ENCODE results near the gene TGFA.
"Not testable (repeated sequence)": the region's sequence is repeated elsewhere in the genome, so short reads cannot be mapped to it uniquely, and the experiment has no call there.

Gene TGFA

GRCh38 chr2:70496819-70497218 lies 56.8 kb downstream of the TGFA start:
- DNase-seq = peak; percentile 24

DNA sequence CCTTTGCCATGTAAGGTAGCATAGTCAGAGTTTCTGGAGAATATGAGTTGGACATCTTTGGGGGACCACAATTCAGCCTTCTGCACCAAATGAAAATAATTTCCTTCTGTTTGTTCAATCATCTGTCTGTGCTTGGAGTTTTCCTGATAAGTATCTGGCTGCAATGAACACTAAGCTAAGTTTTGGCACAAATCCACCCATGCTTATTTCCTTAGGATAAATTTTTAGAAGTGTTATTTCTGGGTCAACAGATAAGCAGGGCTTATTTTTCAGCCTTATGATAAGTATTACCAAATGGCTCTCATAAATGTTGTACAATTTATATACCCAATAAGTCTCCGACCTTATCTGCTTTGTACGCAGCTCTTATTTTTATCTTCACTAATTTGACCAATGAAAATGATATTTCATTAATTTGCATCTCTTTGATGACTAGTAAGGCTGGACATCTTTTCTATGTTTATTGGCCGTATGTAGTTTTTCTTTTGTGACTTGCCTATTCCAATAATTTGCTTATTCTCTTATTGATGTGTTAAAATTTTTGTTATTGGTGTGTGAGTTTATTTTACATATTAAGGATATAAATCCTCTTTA lies 59.2 kb downstream of the TGFA start:
- no peak for DNase-seq

DNA sequence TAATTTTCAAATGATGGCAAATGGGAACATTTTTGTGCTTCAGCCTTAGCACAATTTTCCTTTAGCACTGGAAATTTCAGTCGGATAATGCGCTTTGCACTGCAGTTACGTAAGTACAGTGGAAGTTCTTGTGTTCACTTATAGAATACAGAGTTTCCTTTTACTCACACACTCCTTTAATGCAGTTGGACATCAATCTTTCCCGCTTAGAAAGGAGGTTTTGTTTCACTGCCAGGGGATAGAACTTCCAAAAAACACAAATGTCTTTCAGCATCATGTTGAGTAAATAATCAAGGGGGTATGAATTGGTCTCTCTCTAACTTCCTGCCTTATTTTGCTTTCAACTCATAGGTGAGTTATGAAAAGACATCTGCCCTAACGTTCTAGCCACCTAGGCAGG lies 63.2 kb downstream of the TGFA start:
- DNase-seq = no peak

- no peak for DNase-seq
Measured at GRCh38 chr2:70489165-70489564, 64.5 kb downstream of the TGFA start.

GRCh38 chr2:70484086-70484485 lies 69.5 kb downstream of the TGFA start:
- DNase-seq = no peak

DNA sequence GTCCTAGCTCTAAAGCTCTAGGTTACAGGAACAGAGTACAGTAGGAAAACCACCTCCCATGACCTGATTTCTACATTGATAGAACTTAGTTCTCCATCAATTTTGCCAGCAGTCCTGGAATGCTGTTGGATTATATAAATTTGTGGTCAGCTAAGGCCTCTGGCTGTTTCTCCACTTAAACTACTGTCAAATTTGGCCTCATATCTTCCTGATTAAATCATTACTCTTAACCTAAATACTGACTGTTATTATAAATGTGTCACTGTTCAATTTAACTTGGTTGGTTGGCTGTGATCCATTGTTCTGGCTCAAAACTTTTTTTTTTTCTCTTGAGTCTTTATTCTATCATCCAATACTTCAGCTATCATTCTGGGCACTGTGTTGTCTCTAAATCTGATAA lies 71.2 kb downstream of the TGFA start:
- DNase-seq = peak; percentile 20

- no peak for DNase-seq
Measured at GRCh38 chr2:70480468-70480867, 73.2 kb downstream of the TGFA start.

DNA sequence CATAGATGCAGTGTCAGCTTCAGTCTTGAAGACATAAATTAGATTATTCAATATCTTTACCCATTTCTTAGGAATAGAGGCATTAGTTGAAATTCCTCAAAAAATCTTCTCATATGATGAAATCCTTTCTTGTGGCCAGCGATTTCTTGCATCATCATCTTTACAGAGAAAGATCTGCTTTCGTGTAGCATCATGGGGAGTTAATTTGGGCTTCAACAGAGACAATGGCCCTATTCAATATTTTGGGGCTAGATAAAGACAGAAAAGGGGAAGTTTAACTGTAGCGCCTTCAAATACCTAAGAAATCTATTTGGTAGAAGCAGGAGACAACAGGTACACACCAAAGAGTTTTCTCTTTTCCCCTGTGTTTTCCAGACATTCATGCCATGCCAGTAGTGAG lies 73.8 kb downstream of the TGFA start:
- no peak for DNase-seq

GRCh38 chr2:70477441-70477844 lies 76.2 kb downstream of the TGFA start:
- DNase-seq = no peak

DNA sequence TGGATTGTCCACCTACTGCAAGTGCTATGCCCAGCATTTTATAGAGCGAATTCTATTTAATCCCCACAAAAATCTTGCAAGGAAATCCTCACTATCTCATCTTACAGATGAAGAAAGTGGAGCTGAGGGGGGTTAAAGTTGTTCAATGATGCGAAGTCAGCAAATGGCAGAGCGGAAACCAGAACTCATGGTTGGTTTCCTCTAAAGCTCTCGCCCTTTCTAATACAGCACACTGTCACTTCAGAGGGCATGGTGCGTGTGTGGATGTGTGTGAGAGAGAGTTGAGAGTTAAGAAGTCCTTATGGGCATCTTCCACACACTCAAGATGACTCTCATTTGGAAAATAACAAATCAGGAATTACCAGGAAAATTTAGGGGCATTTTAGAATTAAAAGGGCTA lies 78.4 kb downstream of the TGFA start:
- DNase-seq = no peak

GRCh38 chr2:70474256-70474848 lies 79.3 kb downstream of the TGFA start:
- no peak for DNase-seq

DNA sequence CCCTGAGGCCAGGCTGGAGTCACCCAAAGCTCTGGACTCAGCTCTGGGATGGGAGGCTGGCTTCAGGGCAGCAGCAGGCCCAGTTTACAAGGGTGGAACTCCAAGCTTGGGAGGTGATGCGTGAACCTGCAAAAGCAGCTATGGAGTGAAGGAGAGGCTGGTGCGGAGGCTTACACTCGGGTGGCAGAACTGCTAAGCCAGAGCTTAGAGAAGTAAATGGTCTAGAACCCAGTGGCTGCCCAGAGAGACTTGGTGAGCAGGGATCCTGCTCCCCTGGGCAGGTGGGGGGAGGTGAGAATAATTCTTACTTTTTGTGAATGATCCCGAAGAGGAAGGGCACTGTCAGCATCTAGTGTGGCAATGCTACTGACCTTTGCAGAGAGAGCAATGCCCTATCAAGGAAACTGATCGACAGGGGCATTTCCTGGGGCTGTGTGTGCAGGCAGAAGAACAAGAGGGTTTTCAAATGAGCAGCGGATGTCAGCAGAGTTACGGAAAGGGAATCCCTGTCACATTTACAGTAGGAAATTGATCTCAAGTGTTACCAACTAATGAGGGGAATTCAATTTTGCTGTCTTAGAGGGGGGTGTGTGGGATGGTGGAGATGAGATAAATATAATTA lies 80.4 kb downstream of the TGFA start:
- no peak for DNase-seq

DNA sequence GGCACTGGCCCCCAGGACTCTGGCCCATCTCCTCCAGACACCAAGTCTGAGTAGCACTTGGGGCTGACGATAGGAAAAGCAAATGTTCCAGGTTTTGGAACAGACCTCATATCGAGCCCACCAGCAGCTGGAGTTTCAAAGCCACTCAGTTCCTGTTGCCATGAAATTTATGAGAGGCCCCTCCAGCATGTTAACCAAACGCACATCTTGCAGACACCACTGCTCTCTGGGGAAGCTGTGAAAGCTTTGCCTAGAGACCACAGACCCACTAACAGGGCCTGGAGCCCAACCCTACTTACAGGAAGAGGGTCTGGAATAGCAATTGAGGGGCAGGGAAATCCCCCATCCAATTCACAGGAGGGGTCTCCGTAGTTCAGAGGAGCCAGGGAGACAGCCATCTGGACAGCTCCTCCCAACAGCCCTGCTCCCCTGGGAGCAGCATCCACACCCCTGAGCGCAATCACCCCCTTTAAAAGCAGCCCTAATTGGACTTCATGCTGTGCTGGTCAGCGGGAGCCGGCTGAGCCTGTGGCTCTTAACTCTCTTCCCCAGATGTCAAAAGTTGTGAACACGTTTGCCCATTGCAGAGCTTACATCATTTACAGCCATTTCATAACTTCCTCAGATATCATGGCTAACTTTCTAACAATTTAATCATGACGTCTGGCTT lies 81.3 kb downstream of the TGFA start:
- no peak for DNase-seq

DNA sequence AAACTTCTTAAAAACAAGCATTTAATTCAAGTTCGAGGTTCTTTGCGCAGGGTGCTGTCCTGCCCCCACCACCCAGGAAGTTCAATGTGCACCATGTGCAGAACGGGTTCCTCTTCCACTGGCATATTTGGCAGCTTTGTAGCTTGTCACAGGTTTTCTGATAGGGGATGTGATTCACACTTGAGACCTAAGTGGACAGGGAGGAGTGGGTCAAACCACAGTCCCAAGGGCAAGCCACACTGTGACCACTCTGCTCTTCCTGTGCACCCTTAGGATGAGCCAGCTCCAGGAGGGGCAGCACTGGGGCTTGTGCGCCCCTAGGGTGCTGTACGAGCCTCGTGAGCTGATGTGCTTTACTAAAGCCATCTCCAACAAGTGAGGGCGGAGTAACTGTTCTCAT lies 82.5 kb downstream of the TGFA start:
- no peak for DNase-seq

DNA sequence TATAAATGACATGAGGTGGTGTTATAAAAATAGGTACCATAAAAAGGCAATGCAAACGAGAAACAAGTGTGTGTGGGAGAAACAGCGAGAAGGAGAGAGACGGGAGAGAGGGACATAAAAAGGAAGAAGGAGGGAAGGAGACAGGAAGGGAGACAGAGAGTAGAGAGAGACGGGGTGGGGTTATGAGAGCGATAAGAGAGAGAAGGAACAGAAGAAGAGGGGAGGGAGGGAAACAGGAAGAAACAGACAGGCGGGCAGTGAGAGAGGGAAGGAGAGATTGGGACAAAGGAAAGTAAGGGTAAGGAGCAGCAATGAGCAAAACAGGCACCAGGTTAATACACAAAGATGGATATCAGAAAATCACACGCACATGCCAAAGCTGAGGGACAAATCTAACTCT lies 83.7 kb downstream of the TGFA start:
- DNase-seq = no peak

GRCh38 chr2:70469435-70469834 lies 84.2 kb downstream of the TGFA start:
- DNase-seq = no peak

DNA sequence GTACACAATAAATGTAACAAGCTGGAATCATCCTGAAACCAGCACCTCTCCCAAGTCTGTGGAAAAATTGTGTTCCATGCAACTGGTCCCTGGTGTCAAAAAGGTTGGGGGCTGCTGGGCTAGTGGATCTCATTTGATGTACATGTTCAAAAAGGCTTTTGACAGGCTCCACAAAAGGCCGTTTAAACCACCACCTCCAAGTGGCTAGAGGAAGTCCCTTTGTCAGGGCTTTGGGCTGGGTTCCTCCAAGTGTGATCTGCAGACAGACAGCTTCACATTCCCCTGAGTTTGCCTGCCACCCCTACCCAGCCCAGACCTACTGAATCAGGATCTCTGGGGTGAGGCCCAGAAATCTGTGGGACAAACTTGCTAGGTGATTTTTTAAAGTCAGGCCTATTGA lies 84.7 kb downstream of the TGFA start:
- DNase-seq = no peak

DNA sequence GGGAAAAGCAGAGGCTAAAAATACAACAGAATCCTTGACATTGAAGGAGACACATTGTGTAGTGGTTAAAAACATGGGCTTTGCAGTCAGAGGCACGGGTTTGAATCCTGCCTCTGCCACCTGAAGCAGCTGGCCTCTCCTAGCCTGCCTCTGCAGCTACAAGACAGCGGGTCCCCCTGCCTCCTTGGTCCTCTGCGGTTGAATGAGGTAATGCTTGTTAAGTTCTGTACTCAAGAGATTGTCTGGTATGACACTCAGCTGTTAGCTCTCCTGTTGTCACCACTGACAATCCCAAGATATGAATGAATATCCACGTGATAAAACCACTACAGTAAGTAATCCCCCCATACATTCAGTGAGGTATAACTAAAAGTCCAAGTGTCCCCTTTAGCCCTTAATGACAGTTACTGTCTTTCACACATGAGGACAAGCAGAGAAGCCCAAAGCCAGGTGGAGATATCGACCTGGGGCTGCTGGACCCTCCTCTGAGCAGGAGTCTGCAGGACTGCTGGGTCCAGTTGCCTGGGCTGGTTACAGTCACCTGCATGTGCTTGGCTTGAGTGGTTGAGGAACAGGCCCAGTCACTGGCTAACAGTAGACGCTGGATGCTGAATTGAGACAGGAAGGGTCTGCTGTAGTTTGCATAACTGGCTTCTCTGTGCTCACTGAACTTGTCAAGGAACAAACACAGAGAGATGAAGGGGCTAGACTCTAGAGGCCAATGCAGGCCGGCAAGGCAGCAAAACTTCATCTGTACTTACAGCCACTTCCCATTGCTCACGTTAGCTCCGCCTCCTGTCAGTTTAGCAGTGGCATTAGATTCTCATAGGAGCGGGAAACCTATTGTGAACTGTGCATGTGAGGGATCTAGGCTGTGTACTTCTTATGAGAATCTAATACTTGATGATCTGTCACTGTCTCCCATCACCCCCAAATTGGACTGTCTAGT lies 85.5 kb downstream of the TGFA start:
- DNase-seq = no peak

GRCh38 chr2:70467237-70467636 lies 86.4 kb downstream of the TGFA start:
- no peak for DNase-seq

DNA sequence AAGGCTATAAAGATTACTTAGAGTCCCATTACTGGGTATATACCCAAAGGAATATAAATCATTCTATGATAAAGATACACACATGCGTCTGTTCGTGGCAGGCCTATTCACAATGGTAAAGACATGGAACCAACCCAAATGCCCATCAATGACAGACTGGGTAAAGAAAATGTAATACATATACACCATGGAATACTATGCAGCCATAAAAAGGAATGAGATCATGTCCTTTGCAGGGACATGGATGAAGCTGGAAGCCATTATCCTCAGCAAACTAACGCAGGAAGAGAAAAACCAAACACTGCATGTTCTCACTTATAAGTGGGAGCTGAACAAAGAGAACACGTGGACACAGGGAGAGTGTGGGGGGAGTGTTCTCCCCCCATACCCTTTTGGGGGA lies 87.0 kb downstream of the TGFA start:
- not testable (repeated sequence) for DNase-seq

GRCh38 chr2:70463997-70464396 lies 89.6 kb downstream of the TGFA start:
- DNase-seq = no peak

- DNase-seq = no peak
Measured at GRCh38 chr2:70463581-70463980, 90.0 kb downstream of the TGFA start.
